ENCODE measurements around the gene EGFLAM. TPM values are rescaled to one million over a fixed set of nuclear protein-coding genes. Genes with fewer than 3 reads are reported as not detected.

Gene EGFLAM
- total RNA-seq, 4 donors from 2014 or later: 3.5 to 6.7 (median 6.3) TPM

GRCh38 chr5:38465702-38466423 lies 207.5 kb downstream of the EGFLAM start:
- TF ChIP-seq POLR2A (IDR thresholded peaks at IDR 0.05): no peak
- TF ChIP-seq CTCF (IDR thresholded peaks at IDR 0.05): no peak
- Histone ChIP-seq H3K36me3 (no peaks in the 10 kb centered on the region), H3K9me3 (no peaks in the 10 kb centered on the region), H3K27ac (peak overlapping the region in 2 of 3 donors; percentile 48 to 74), H3K4me1 (peaks cover 31 to 66% of the 10 kb centered on the region in 2 donors), H3K4me3 (replicated peaks in 1 of 3) (no peak overlapping the region), H3K27me3 (no peaks in the 10 kb centered on the region)
- no peak for DNase-seq
- intact Hi-C loops (cut with DNase I): no loop called here
- WGBS, 2 donors: 78 to 88% methylated on average over 8 to 9 of the region's 9 CpGs

GRCh38 chr5:38466424-38467189 lies 208.2 kb downstream of the EGFLAM start:
- no peaks in the 10 kb centered on the region for H3K36me3 ChIP-seq
- no peaks in the 10 kb centered on the region for H3K27me3 ChIP-seq
- intact Hi-C loops (cut with DNase I): no loop called here
- peaks cover 31 to 66% of the 10 kb centered on the region in 2 donors for H3K4me1 ChIP-seq
- H3K4me3 ChIP-seq (replicated peaks in 1 of 3): no peak overlapping the region
- DNase-seq: peak; percentile 34 to 55
- TF ChIP-seq POLR2A (IDR thresholded peaks at IDR 0.05) (no peak), CTCF (IDR thresholded peaks at IDR 0.05) (no peak)
- H3K9me3 ChIP-seq: no peaks in the 10 kb centered on the region
- 60 to 85% methylated on average over 9 to 19 of the region's 24 CpGs for WGBS, 2 donors
- peak overlapping the region; percentile 54 to 76 (median 74) for H3K27ac ChIP-seq

GRCh38 chr5:38467353-38468040 lies 209.1 kb downstream of the EGFLAM start:
- 37 to 41% methylated on average over 22 of the region's 22 CpGs for WGBS, 2 donors
- intact Hi-C loops (cut with DNase I): no loop called here
- Histone ChIP-seq H3K4me3 (replicated peaks in 1 of 3) (no peak overlapping the region), H3K27me3 (no peaks in the 10 kb centered on the region), H3K4me1 (peaks cover 31 to 66% of the 10 kb centered on the region in 2 donors), H3K27ac (peak overlapping the region; percentile 54 to 76 (median 74)), H3K36me3 (no peaks in the 10 kb centered on the region), H3K9me3 (no peaks in the 10 kb centered on the region)
- peak; percentile 60 to 66 for DNase-seq
- no peak for TF ChIP-seq POLR2A (IDR thresholded peaks at IDR 0.05)

- H3K36me3 ChIP-seq: no peaks in the 10 kb centered on the region
- TF ChIP-seq CTCF (IDR thresholded peaks at IDR 0.05) (no peak), POLR2A (IDR thresholded peaks at IDR 0.05) (no peak)
- intact Hi-C loops (cut with DNase I): no loop called here
- no peak for DNase-seq
- no peaks in the 10 kb centered on the region for H3K9me3 ChIP-seq
- WGBS, 2 donors: 79 to 84% methylated on average over 12 of the region's 12 CpGs
- H3K4me1 ChIP-seq: peaks cover 28 to 63% of the 10 kb centered on the region in 2 donors
- no peaks in the 10 kb centered on the region for H3K27me3 ChIP-seq
- no peak overlapping the region for H3K4me3 ChIP-seq (replicated peaks in 1 of 3)
- peak overlapping the region; percentile 44 to 74 (median 54) for H3K27ac ChIP-seq
Measured at GRCh38 chr5:38468202-38468673, 209.9 kb downstream of the EGFLAM start.

GRCh38 chr5:38468978-38469706 lies 210.8 kb downstream of the EGFLAM start:
- no peak for DNase-seq

More at GRCh38 chr5:38468978-38469706, 210.8 kb downstream of the EGFLAM start:
- TF ChIP-seq POLR2A (IDR thresholded peaks at IDR 0.05) (no peak), CTCF (IDR thresholded peaks at IDR 0.05) (no peak)
- Histone ChIP-seq H3K27me3 (no peaks in the 10 kb centered on the region), H3K36me3 (no peaks in the 10 kb centered on the region), H3K9me3 (no peaks in the 10 kb centered on the region), H3K4me3 (replicated peaks in 1 of 3) (no peak overlapping the region), H3K27ac (peak overlapping the region in 2 of 3 donors; percentile 54 to 74), H3K4me1 (peaks cover 24 to 53% of the 10 kb centered on the region in 2 donors)
- intact Hi-C loops (cut with DNase I): no loop called here
- WGBS, 2 donors: 75 to 81% methylated on average over 18 of the region's 18 CpGs
